Measurements from ENCODE around the gene BST2.

Gene BST2

GRCh38 chr19:17419621-17420474, 14.4 kb upstream of the BST2 start, which contains the start of gene MVB12A:
TSS of gene MVB12A (plus strand) at chr19:17420047. CDS start at chr19:17420136, 89 bp downstream.
- peak; percentile 81 to 91 for DNase-seq (ENCODE audit: low read depth in 2 of 2, low spot score in 1 of 2)

GRCh38 chr19:17419154-17419620, 13.8 kb upstream of the BST2 start:
- DNase-seq (ENCODE audit: low read depth in 2 of 2, low spot score in 1 of 2), result no peak

- no peak for DNase-seq (ENCODE audit: low read depth in 2 of 2, low spot score in 1 of 2)
Measured at GRCh38 chr19:17418710-17419109, 13.3 kb upstream of the BST2 start.

- DNase-seq (ENCODE audit: low read depth in 2 of 2, low spot score in 1 of 2), result no peak
Measured at GRCh38 chr19:17415121-17415520, 9.7 kb upstream of the BST2 start.

GRCh38 chr19:17414097-17414496, 8.7 kb upstream of the BST2 start:
- no peak for DNase-seq (ENCODE audit: low read depth in 2 of 2, low spot score in 1 of 2)

GRCh38 chr19:17411801-17412200, 6.4 kb upstream of the BST2 start:
- no peak for DNase-seq (ENCODE audit: low read depth in 2 of 2, low spot score in 1 of 2)

- DNase-seq (ENCODE audit: low read depth in 2 of 2, low spot score in 1 of 2), result no peak
Measured at GRCh38 chr19:17409990-17410389, 4.6 kb upstream of the BST2 start.

- no peak for DNase-seq (ENCODE audit: low read depth in 2 of 2, low spot score in 1 of 2)
Measured at GRCh38 chr19:17406887-17407196, 1.4 kb upstream of the BST2 start.

GRCh38 chr19:17406046-17406886, 836 bp upstream of the BST2 start:
- DNase-seq (ENCODE audit: low read depth in 2 of 2, low spot score in 1 of 2), result no peak

GRCh38 chr19:17404621-17405249, 695 bp downstream of the BST2 start:
- no peak for DNase-seq (ENCODE audit: low read depth in 2 of 2, low spot score in 1 of 2)

- no peak for DNase-seq (ENCODE audit: low read depth in 2 of 2, low spot score in 1 of 2)
Measured at GRCh38 chr19:17404015-17404414, 1.4 kb downstream of the BST2 start.

GRCh38 chr19:17402982-17403855, 2.2 kb downstream of the BST2 start:
- DNase-seq (ENCODE audit: low read depth in 2 of 2, low spot score in 1 of 2), result no peak

GRCh38 chr19:17401628-17402027, 3.8 kb downstream of the BST2 start:
- DNase-seq (ENCODE audit: low read depth in 2 of 2, low spot score in 1 of 2), result no peak

GRCh38 chr19:17398902-17399527, 6.4 kb downstream of the BST2 start:
- no peak for DNase-seq (ENCODE audit: low read depth in 2 of 2, low spot score in 1 of 2)

GRCh38 chr19:17394891-17395415, 10.5 kb downstream of the BST2 start:
- DNase-seq (ENCODE audit: low read depth in 2 of 2, low spot score in 1 of 2), result peak in 1 of 2 donors; percentile 14

- no peak for DNase-seq (ENCODE audit: low read depth in 2 of 2, low spot score in 1 of 2)
Measured at GRCh38 chr19:17393914-17394313, 11.5 kb downstream of the BST2 start, which contains the start of gene CCDC194. TSS of gene CCDC194 (minus strand) at chr19:17394196. CDS start at chr19:17394158, 38 bp downstream.

GRCh38 chr19:17393002-17393401, 12.4 kb downstream of the BST2 start:
- DNase-seq (ENCODE audit: low read depth in 2 of 2, low spot score in 1 of 2), result no peak

GRCh38 chr19:17391371-17392151, 13.9 kb downstream of the BST2 start:
- DNase-seq (ENCODE audit: low read depth in 2 of 2, low spot score in 1 of 2), result no peak

Measured in stimulated activated CD8-positive, alpha-beta memory T cell treated with anti-CD3 and anti-CD28 coated beads, Interleukin-4, amount 100 ng/mL, for 4 hours (primary cell).